ENCODE results near the gene ABCA13. TPM values are rescaled to one million over a fixed set of nuclear protein-coding genes. Genes with fewer than 3 reads are reported as not detected.

ABCA13 gene
- total RNA-seq, 6 experiments from 2014 or later, result 0.43 to 2.6 (median 0.84) TPM

- DNase-seq (no peak), ATAC-seq (no peak)
- Histone ChIP-seq H3K9me3 (no peaks in the 10 kb centered on the region), H3K4me1 (peaks cover 0 to 17% (median 7%) of the 10 kb centered on the region in 4 donors), H3K27me3 (no peaks in the 10 kb centered on the region), H3K27ac (no peak overlapping the region), H3K36me3 (no peaks in the 10 kb centered on the region), H3K4me3 (no peak overlapping the region)
- WGBS (ENCODE audit: insufficient coverage, low coverage, low lambda C conversion rate, missing lambda C conversion rate), result 86% methylated on average over 1 of the region's 2 CpGs
- intact Hi-C loops (cut with DNase I), result no loop called here
- TF ChIP-seq CTCF (IDR thresholded peaks at IDR 0.05), result no peak
- TF ChIP-seq POLR2A (IDR thresholded peaks at IDR 0.05), result no peak
These were observed 22.9 kb upstream of the ABCA13 start for GRCh38 chr7:48148311-48148710.

- no peak overlapping the region for H3K27ac ChIP-seq
- DNase-seq, result no peak
- intact Hi-C loops (cut with DNase I), result no loop called here
- H3K36me3 ChIP-seq, result no peaks in the 10 kb centered on the region
- no peaks in the 10 kb centered on the region for H3K27me3 ChIP-seq
- TF ChIP-seq CTCF (IDR thresholded peaks at IDR 0.05) (no peak), POLR2A (IDR thresholded peaks at IDR 0.05) (no peak)
- ATAC-seq, result no peak
- H3K4me1 ChIP-seq, result peaks cover 0 to 11% (median 4%) of the 10 kb centered on the region in 4 donors
- no peaks in the 10 kb centered on the region for H3K9me3 ChIP-seq
- no peak overlapping the region for H3K4me3 ChIP-seq
These were observed 22.2 kb upstream of the ABCA13 start for GRCh38 chr7:48149058-48149457.

GRCh38 chr7:48150086-48150485, 21.2 kb upstream of the ABCA13 start:
- no peak overlapping the region for H3K4me3 ChIP-seq
- WGBS (ENCODE audit: insufficient coverage, low coverage, low lambda C conversion rate, missing lambda C conversion rate), result 80% methylated on average over 1 of the region's 3 CpGs
- no peak overlapping the region for H3K27ac ChIP-seq
- intact Hi-C loops (cut with DNase I), result no loop called here
- peaks cover 0 to 10% (median 3%) of the 10 kb centered on the region in 4 donors for H3K4me1 ChIP-seq
- TF ChIP-seq CTCF (IDR thresholded peaks at IDR 0.05) (no peak), POLR2A (IDR thresholded peaks at IDR 0.05) (no peak)
- no peaks in the 10 kb centered on the region for H3K9me3 ChIP-seq
- H3K27me3 ChIP-seq, result no peaks in the 10 kb centered on the region
- H3K36me3 ChIP-seq, result no peaks in the 10 kb centered on the region
- ATAC-seq, result no peak
- no peak for DNase-seq

GRCh38 chr7:48154792-48155413, 16.4 kb upstream of the ABCA13 start:
- DNase-seq, result peak in 2 of 3 donors; percentile 54 to 68
- peaks cover 0 to 7% (median 3%) of the 10 kb centered on the region in 4 donors for H3K4me1 ChIP-seq
- peak overlapping the region in 1 of 3 donors; percentile 13 for H3K27ac ChIP-seq
- H3K36me3 ChIP-seq, result no peaks in the 10 kb centered on the region
- ATAC-seq, result peak; percentile 97 to 99 (median 98)
- intact Hi-C loops (cut with DNase I), result no loop called here
- no peaks in the 10 kb centered on the region for H3K9me3 ChIP-seq
- WGBS (ENCODE audit: insufficient coverage, low coverage, low lambda C conversion rate, missing lambda C conversion rate), result 62% methylated on average over 7 of the region's 8 CpGs
- TF ChIP-seq POLR2A (IDR thresholded peaks at IDR 0.05) (no peak), CTCF (IDR thresholded peaks at IDR 0.05) (peak; percentile 73 to 89 (median 80))
- no peak overlapping the region for H3K4me3 ChIP-seq
- H3K27me3 ChIP-seq, result no peaks in the 10 kb centered on the region

Data from right lobe of liver (tissue), 6 donors.